Suprapubic skin (tissue), 3 donors: ENCODE results near the gene TBC1D5.

Source experiments
- CTCF ChIP-seq, 2 donors: fragments of 200-600 bp in 1 of 2; fragments of 450-650 bp in 1 of 2; sonication (generic) in 1 of 2; IDR thresholded peaks; one replicate each; pipeline ENCODE4 v1.5.1; 2016 to 2019; ENCODE audit warnings: antibody characterized with exemption in 2 of 2, mild to moderate bottlenecking in 1 of 2, moderate library complexity in 1 of 2
- POLR2A ChIP-seq, 2 donors: fragments of 450-650 bp; IDR thresholded peaks; one replicate each; pipeline ENCODE4 v1.6.1; 2017; ENCODE audit warnings: antibody characterized with exemption in 2 of 2, mild to moderate bottlenecking in 2 of 2, moderate library complexity in 2 of 2

GRCh38 chr3:17320266-17320665 is 422.2 kb downstream of the TBC1D5 start:
- TF ChIP-seq POLR2A (IDR thresholded peaks at IDR 0.05) (no peak), CTCF (IDR thresholded peaks at IDR 0.05) (no peak)
